Globus pallidus (tissue), 1 donor: ENCODE results near the gene MPP2.
"Not testable (repeated sequence)": the region's sequence is repeated elsewhere in the genome, so short reads cannot be mapped to it uniquely, and the experiment has no call there.

ENCODE experiments used
- DNase-seq: peaks from one replicate; pipeline ENCODE4 v3.0.0-alpha.2; 2015; ENCODE audit warnings: low spot score

MPP2 gene

DNA sequence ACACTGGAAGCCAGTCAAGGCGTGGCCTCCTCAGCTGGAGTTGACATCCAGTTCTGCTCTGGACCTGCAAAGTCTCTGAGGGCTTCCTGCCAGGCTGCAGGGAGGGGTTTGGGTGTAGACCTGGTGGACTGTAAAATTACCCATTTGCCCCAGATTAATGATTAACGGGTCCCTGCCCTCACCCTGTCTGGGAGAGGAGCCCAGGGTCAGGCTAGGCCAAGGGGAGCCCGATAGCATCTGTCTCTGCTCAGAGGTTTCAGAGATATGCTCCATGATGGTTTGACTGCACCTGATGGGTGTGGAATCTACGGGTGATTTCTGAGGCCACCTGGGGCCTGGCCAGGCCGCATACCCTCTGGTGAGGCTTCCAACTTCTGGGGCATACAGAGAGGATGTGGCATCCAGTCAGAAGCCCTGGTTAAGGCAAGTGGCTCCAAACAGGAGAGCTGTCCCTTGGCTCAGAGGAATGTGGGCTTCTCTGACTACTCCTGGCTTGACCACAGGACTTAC, 23.8 kb upstream of the MPP2 start:
- no peak for DNase-seq

DNA sequence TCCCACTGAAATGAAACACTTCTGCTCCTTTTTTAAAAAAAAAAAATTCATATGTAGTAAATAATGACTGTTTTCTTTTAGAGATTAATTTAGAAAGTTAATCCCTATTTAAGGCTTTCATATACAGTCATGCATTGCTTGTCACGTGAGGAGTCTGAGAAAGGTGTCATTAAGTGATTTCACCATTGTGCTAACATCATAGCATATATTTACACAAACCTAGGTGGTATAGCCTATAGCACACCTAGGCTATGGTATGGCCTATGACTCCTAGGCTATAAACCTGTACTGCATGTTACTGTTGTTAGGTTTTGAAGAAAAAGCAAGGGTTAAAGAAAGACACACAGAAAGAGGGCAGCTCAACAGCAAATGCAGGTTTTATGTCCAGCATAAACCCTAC, 21.3 kb upstream of the MPP2 start:
- DNase-seq, result no peak

DNA sequence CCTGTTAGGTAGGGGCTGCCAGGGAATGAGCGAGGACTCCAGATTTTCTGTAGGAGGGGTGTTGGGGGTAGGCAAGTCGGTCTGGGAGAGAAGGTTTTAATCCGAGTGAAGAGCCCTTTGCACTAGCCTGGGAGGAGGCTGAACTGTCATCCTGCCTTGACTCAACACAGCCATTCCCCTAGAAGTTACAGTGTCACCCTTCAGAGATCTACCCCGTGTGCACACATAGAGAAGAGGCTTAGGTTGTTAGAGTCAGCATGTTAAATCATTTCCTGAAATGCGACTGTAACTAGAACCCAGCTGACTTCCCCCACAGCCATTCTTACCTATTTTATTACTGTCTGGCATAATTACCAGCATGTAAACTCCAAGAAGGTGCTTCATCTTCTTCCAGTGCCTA, 20.6 kb upstream of the MPP2 start:
- DNase-seq, result not testable (repeated sequence)

DNA sequence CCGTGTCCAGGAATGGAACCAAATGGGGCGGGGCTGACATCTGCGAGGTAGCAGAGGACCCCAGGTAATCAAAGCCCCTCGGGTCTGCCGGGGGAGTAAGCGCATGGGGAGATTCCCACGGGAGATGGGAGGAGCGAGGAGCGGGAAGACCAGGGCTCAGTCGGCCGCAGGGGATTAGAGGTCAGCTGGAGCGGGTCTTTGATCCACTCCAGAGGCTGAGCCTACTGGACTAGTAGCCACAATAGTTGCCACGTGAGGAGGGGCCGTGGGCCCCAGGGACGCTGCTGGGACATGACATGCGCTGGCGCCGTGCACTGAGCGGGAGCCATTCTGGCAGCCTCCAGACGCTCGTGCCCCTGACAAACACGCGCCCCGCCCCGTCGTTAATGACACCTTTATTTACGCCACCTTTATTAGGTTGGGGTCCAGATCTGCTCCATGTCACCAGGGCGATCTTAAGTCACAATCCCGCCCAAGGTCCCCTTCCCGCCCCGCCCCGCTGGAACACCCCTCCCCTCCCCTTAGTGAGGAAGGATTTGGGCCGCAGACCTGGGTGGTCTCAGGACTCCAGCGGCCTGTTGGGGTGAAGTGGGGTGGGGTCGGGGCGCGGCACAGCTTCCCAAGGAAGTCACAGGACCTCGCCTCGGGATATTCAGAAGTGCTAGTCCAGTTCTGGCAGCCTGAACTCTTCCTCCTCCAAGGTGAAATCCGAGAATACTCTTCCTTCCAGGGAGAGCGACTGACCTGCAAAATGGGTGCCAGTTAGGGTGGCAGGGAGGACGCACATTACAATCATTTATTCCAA, 19.9 kb upstream of the MPP2 start:
- no peak for DNase-seq

DNA sequence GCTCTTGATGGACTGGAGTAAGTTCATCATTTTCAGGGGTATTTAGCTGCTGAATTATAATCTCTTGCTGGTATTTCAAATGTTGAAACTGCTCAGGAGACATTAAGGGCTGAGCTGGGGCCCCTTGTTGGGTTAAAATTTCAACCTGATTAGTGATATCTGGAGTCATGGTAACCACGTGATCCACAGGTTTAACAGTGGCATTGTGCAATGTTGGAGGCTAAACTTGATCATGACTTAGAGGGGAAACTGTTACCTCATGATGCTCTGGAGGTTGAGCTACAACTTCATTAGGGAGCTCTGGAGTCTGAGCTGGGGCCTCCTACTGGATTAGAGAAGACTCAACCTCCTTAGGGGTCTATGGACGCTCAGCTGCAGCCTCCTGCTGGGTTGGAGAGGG, 17.2 kb upstream of the MPP2 start:
- no peak for DNase-seq

- no peak for DNase-seq
Measured at GRCh38 chr17:43920500-43921095, 13.3 kb upstream of the MPP2 start.

GRCh38 chr17:43918026-43918389, 10.7 kb upstream of the MPP2 start:
- no peak for DNase-seq

- peak; percentile 33 for DNase-seq
Measured at GRCh38 chr17:43917348-43918025, 10.2 kb upstream of the MPP2 start.

DNA sequence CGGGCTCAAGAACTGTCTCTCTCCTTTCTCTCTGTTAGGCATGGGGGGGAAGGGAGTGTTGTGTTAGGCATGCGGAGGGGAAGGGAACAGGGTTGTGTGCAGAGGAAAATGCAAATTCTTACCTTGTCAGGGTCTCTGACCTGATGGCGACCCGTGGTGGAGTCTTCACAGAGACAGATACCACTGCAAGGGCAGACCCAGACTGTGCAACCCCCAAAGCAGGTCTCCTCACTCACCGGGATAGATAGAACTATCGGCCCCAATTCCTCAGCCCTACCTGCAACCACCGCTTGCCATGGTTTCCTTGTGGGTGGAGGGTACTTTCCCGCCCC, 9.6 kb upstream of the MPP2 start:
- DNase-seq, result no peak

- no peak for DNase-seq
Measured at GRCh38 chr17:43916385-43916784, 9.0 kb upstream of the MPP2 start.

- no peak for DNase-seq
Measured at GRCh38 chr17:43915559-43915958, 8.2 kb upstream of the MPP2 start.

DNA sequence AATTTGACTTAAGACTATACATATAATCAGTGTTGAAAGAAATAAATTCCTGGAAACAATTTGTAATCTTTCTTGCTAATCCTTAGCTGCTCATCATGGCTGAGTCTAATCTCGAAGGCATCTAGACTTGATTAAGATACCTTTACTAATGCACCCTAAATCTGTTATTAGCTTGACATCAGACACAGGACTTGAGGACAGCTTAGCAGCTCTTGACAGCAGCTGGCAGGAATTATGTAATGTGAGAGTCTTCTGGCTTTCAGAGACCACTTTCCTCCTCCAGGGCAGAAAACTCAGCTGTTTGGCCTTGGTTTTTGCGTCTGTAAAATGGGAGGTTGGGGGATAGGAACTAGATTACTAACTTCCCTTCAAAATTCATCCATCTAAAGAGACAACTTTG, 7.1 kb upstream of the MPP2 start:
- no peak for DNase-seq

GRCh38 chr17:43913584-43913983, 6.2 kb upstream of the MPP2 start:
- DNase-seq, result no peak

GRCh38 chr17:43912635-43913304, 5.4 kb upstream of the MPP2 start:
- DNase-seq, result no peak

- no peak for DNase-seq
Measured at GRCh38 chr17:43911904-43912303, 4.6 kb upstream of the MPP2 start.

GRCh38 chr17:43909537-43910231, 2.3 kb upstream of the MPP2 start:
- peak; percentile 87 for DNase-seq

DNA sequence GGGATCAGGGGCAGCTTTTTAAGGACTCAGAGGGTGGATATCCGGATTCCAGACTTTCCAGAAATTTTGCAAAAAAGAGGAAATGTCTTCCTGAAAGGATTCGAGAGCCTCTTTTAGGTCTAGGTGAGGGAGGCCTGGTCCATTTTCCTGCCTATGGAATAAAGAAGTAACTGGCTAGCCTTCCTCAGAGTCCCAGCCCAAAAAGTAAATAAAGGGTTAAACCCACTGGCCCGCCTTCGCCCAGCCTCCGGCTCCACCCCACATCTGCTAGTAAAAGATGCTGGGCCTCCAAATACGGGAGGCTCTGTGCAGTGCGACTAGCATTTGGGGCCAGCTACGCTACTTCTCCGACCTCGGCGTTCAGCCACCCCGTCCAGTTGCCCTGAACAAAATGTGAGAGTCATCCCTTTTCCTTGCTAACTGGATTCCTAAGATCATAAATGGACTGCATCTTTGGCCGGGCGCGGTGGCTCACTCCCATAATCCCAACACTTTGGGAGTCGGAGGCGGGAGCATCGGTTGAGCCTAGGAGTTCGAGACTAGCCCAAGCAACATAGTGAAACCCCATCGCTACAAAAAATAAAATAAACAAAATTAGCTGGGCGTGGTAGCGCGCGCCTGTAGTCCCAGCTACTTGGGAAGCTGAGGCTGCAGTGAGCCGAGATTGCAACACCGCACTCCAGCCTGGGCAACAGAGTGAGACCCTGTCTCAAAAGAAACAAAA, 824 bp upstream of the MPP2 start:
- DNase-seq, result peak; percentile 92

DNA sequence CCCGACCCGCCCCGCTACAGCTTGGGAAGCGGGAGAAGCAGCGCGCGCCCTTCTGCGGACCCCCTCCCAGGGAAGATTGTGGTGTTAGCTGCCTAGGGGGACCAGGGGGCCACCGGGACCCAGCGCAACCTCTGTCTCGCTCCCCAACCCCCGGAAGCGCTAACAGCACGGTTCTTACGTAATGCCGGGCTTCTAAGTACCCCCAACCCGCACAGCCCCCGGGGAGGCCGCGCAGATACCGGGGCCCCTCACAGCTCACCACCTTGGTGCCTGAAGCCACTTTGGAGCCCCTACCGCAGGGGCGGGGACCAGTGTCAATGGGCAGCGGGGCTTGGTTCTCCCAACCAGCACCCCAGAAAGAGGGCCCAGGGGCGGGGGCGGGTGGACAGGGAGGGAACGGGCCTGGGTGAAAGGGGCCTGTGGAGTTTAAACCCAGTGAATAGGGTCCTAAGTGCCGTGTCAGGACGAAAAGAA, 348 bp downstream of the MPP2 start:
- peak; percentile 61 for DNase-seq

DNA sequence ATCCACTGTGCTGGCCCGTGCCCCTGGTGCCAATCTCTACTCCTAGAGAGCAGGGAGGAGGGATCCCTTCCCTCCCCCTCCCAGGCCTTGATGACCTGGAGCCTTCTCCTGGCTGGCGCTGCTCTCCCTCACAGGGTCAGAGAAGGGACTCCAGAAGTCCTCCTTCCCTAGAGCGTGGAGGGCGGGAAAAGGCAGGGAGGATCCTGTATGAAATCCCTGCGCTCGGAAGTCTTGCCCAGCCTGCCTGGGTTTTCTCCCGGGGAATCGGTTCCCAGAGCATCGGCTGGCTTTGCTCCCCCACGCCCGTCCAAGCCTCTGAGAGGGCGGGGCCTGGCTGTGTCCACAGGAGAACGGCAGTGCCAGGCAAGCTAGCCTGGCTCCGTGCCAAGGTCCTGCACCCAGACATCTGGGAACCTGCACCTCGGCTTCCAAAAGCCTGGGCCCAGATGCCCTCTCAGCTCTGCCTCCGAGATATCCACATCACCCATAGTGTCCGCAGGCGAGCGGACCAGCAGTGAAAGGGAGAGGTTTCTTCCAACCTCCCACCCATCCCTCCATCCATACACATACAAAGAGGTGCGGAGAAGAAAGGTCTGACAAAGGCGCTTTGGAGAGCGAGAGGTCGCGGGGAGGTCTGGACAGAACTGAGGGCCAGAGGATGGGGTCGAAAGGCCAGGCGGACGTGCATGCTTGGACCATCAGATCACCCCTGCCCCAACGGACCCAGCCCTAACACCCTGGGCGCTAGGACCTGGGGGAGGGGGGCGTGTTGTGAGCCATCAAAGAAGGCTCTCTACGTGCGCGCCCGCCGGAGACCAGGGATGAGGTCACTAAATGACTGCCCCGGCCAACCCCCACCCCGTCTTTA, 1.1 kb downstream of the MPP2 start:
- peak; percentile 91 for DNase-seq

DNA sequence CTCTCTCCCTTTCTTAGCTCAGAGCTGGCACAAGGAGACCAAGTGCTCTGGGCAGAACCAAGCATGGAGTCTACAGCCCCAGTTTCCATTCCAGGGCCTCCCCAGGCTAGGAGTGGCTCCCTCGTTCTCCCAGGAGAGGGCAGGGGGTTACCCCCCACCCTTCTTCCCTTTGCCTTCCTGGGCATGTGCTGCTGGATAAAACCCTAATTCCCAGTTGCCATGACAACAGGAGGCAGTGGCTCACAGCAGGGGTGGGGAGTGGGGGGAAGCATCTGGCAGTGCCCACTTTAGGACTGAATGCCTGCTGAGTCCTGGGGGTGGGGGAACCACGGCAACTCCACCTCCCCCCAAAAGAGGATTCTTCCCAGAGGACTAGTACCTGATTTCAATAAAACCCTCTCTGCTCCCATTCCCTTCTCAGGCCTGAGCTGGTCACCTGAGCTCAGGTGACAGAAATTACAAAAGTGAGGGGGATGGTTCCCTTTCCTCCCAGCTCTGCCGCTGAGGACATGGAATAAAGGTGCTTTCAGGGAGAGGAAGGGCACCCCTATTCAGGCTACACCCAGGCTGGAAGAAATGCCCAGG, 1.8 kb downstream of the MPP2 start:
- DNase-seq, result peak; percentile 15
